Fibroblast of upper back skin (primary cell): ENCODE results near the gene SKIL.

Experiments used
- DNase-seq: peaks from one replicate; pipeline ENCODE4 v3.0.0-alpha.2; 2013

SKIL gene

DNA sequence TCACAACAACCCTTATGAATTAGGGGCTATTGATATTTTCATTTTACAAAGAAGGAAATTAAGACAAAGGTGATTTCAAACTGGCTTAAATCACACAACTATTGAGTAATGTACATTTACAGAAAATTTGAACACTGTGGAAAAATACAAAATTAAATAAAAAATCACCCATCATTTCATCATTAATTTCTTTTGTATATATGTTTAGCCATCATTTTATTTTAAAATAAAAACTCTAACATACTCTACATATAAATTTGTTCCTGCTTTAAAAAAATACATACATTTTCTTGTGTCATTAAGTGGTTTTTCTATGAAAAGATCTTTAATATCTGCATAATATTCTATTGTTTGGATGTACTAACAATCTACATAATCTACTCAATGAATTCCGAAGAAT, 81.3 kb downstream of the SKIL start:
- no peak for DNase-seq

DNA sequence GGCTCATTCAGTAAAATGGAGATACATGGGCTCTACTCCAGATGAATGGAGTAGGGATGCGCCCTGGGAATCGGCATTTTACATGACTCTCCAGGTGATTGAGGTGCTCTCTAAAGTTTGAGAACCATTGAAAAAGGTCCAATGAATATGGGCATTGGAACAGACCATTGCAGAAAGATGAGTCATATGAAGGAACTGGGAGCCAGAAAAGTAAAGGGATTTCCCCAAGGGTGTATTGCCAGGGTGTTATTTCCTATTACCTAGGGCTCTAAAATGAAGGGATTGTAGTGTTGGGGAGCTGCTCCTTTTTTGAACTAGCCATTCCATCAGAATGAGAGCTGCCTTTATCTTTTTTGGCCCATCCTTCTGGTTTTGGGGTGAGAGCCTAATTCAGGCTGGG, 82.8 kb downstream of the SKIL start:
- DNase-seq: peak; percentile 41

DNA sequence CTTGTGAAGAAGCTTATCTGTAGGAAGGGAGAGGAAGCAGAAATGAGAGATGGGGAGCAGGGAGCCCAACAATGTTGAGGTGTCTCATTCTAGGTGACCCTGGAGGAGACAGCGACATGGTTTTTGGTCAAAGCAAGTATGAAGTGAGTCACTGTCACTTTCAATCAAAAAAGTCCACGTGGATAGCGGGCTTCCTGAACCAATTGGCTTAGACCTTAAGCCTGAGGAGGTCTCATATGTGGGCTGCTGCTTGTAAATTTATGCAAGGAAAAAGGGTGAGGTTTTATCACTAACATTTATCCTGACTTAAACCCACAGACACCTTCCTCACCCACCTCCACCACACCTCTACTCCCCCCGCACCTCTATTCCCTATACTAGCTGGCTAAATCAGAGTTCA, 83.9 kb downstream of the SKIL start:
- DNase-seq: no peak

DNA sequence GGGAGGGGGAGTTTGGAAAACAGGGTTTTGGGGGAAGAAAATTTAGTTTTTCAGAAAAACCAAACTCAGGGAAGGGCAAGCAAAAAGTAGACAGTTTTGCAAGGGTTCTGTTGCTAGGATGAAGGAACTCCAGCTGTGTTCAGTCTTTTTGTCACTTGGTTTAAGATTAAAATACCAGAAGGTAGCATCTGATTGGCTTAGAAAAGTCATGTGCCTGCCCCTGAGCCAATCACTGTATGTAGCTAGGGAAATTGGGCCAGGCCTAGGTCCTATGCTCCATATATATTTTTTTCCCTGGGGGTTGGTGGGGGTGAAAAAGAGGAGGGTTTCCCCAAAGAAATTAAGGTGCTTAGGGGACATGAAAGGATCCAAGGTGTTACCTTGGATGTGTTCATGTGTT, 85.4 kb downstream of the SKIL start:
- DNase-seq: no peak

- DNase-seq: no peak
Measured at GRCh38 chr3:170443457-170443856, 85.9 kb downstream of the SKIL start.
